GM08714 (cell line): Measurements from ENCODE around the gene CKLF.
A peak's percentile ranks its signal among the peaks of the same experiment; 100 is the strongest.

ENCODE experiments used
- H3K4me3 ChIP-seq: fragments of 200-500 bp; sonication (Bioruptor generic); 2 replicates; pipeline ENCODE4 v1.5.1; 2014; ENCODE audit warnings: mild to moderate bottlenecking, low read length, inconsistent platforms
- ZNF274 ChIP-seq: IDR thresholded peaks from 2 replicates; pipeline ENCODE4 v1.6.1; 2012; ENCODE audit warnings: mild to moderate bottlenecking, low read depth, low read length

The CKLF gene

GRCh38 chr16:66515596-66516508 lies 36.5 kb upstream of the CKLF start:
- H3K4me3 ChIP-seq: no peak overlapping the region
- TF ChIP-seq ZNF274: no peak

- no peak overlapping the region for H3K4me3 ChIP-seq
- no peak for TF ChIP-seq ZNF274
Observed at GRCh38 chr16:66516509-66516807, 35.9 kb upstream of the CKLF start.

- TF ChIP-seq ZNF274: no peak
- peak overlapping the region; percentile 4; the same call in 1 of the 2 replicates for H3K4me3 ChIP-seq
Observed at GRCh38 chr16:66516808-66517585, 35.4 kb upstream of the CKLF start.

GRCh38 chr16:66517586-66518263 lies 34.7 kb upstream of the CKLF start:
- peak overlapping the region; percentile 4; the same call in 1 of the 2 replicates for H3K4me3 ChIP-seq
- TF ChIP-seq ZNF274: no peak

- H3K4me3 ChIP-seq: no peak overlapping the region
- no peak for TF ChIP-seq ZNF274
Observed at GRCh38 chr16:66519482-66520373, 32.6 kb upstream of the CKLF start.

GRCh38 chr16:66520406-66521170 lies 31.8 kb upstream of the CKLF start:
- no peak for TF ChIP-seq ZNF274
- H3K4me3 ChIP-seq: no peak overlapping the region

- H3K4me3 ChIP-seq: no peak overlapping the region; the same call in 1 of the 2 replicates
- no peak for TF ChIP-seq ZNF274
Observed at GRCh38 chr16:66521252-66521713, 31.1 kb upstream of the CKLF start.

- TF ChIP-seq ZNF274: no peak
- no peak overlapping the region; the same call in 1 of the 2 replicates for H3K4me3 ChIP-seq
Observed at GRCh38 chr16:66521951-66522771, 30.2 kb upstream of the CKLF start.

GRCh38 chr16:66522816-66523590 lies 29.4 kb upstream of the CKLF start:
- no peak overlapping the region; the same call in 1 of the 2 replicates for H3K4me3 ChIP-seq
- TF ChIP-seq ZNF274: no peak

- H3K4me3 ChIP-seq: peak overlapping the region; percentile 9; the same call in 1 of the 2 replicates
- TF ChIP-seq ZNF274: no peak
Observed at GRCh38 chr16:66523861-66524354, 28.5 kb upstream of the CKLF start.

- H3K4me3 ChIP-seq: no peak overlapping the region; the same call in 1 of the 2 replicates
Observed at GRCh38 chr16:66524601-66525164, 27.7 kb upstream of the CKLF start.

More at GRCh38 chr16:66524601-66525164, 27.7 kb upstream of the CKLF start:
- TF ChIP-seq ZNF274: no peak
